GM19240 (cell line): ENCODE measurements around the gene DPAGT1.
"Not testable (repeated sequence)": the region's sequence is repeated elsewhere in the genome, so short reads cannot be mapped to it uniquely, and the experiment has no call there.

Experiments
- DNase-seq: peaks from one replicate; pipeline ENCODE4 v3.0.0; 2011; ENCODE audit warnings: low spot score; ENCODE audit not compliant: insufficient read length

DPAGT1 gene

GRCh38 chr11:119101759-119102423 lies at the start of gene DPAGT1:
Gene DPAGT1, minus strand, starts transcription at chr11:119101853. Its CDS starts 198 bp downstream, at chr11:119101655.
- DNase-seq, result no peak

GRCh38 chr11:119149786-119150275 lies 48.2 kb upstream of the DPAGT1 start:
- DNase-seq, result no peak

- no peak for DNase-seq
Observed at GRCh38 chr11:119149018-119149785, 47.5 kb upstream of the DPAGT1 start, which contains the start of gene ABCG4. Gene ABCG4, plus strand, starts transcription at chr11:119149052. Its CDS starts 914 bp downstream, at chr11:119149966.

GRCh38 chr11:119148720-119149017 lies 47.0 kb upstream of the DPAGT1 start:
- no peak for DNase-seq

GRCh38 chr11:119147604-119148333 lies 46.1 kb upstream of the DPAGT1 start:
- DNase-seq, result no peak

GRCh38 chr11:119145551-119145950 lies 43.9 kb upstream of the DPAGT1 start:
- DNase-seq, result no peak

GRCh38 chr11:119144825-119145486 lies 43.3 kb upstream of the DPAGT1 start:
- DNase-seq, result peak; percentile 85

- not testable (repeated sequence) for DNase-seq
Observed at GRCh38 chr11:119139276-119139675, 37.6 kb upstream of the DPAGT1 start.

- no peak for DNase-seq
Observed at GRCh38 chr11:119134389-119134978, 32.8 kb upstream of the DPAGT1 start.

- no peak for DNase-seq
Observed at GRCh38 chr11:119130662-119131061, 29.0 kb upstream of the DPAGT1 start.

GRCh38 chr11:119126675-119127268 lies 25.1 kb upstream of the DPAGT1 start:
- no peak for DNase-seq

- no peak for DNase-seq
Observed at GRCh38 chr11:119125821-119126220, 24.2 kb upstream of the DPAGT1 start.

- no peak for DNase-seq
Observed at GRCh38 chr11:119121811-119122124, 20.1 kb upstream of the DPAGT1 start.

GRCh38 chr11:119121008-119121810 lies 19.6 kb upstream of the DPAGT1 start, which contains the start of gene HINFP:
Gene HINFP, plus strand, starts transcription at chr11:119121580. Its CDS starts 5,365 bp downstream, at chr11:119126945.
- DNase-seq, result peak; percentile 98

- no peak for DNase-seq
Observed at GRCh38 chr11:119120639-119121007, 19.0 kb upstream of the DPAGT1 start.

GRCh38 chr11:119118946-119119345 lies 17.3 kb upstream of the DPAGT1 start:
- no peak for DNase-seq

- DNase-seq, result no peak
Observed at GRCh38 chr11:119118227-119118626, 16.6 kb upstream of the DPAGT1 start.

GRCh38 chr11:119117004-119117706 lies 15.5 kb upstream of the DPAGT1 start:
- DNase-seq, result no peak

- no peak for DNase-seq
Observed at GRCh38 chr11:119116601-119117000, 14.9 kb upstream of the DPAGT1 start.
